CD4-positive, alpha-beta T cell treated with Interleukin-2 at 100 ng/mL for 4 hours (primary cell): ENCODE measurements around the gene OGFOD3.
"Not testable (repeated sequence)": the region's sequence is repeated elsewhere in the genome, so short reads cannot be mapped to it uniquely, and the experiment has no call there.

Experiments used
- DNase-seq: peaks from one replicate; pipeline ENCODE4 v3.0.0-alpha.2; 2020; ENCODE audit warnings: low spot score

The OGFOD3 gene

GRCh38 chr17:82386881-82387704 is 31.3 kb downstream of the OGFOD3 start:
- no peak for DNase-seq

- DNase-seq: no peak
Measured at GRCh38 chr17:82386255-82386831, 32.0 kb downstream of the OGFOD3 start.

GRCh38 chr17:82385559-82386254 is 32.7 kb downstream of the OGFOD3 start:
- no peak for DNase-seq

- no peak for DNase-seq
Measured at GRCh38 chr17:82384730-82385481, 33.5 kb downstream of the OGFOD3 start.

- no peak for DNase-seq
Measured at GRCh38 chr17:82384051-82384729, 34.2 kb downstream of the OGFOD3 start.

GRCh38 chr17:82383411-82383810 is 35.0 kb downstream of the OGFOD3 start:
- no peak for DNase-seq

- no peak for DNase-seq
Measured at GRCh38 chr17:82382933-82383255, 35.5 kb downstream of the OGFOD3 start.

GRCh38 chr17:82382220-82382932 is 36.0 kb downstream of the OGFOD3 start:
- DNase-seq: not testable (repeated sequence)

- not testable (repeated sequence) for DNase-seq
Measured at GRCh38 chr17:82381703-82382009, 36.7 kb downstream of the OGFOD3 start.

- no peak for DNase-seq
Measured at GRCh38 chr17:82380860-82381702, 37.3 kb downstream of the OGFOD3 start.

GRCh38 chr17:82378741-82379021 is 39.7 kb downstream of the OGFOD3 start:
- no peak for DNase-seq

GRCh38 chr17:82377924-82378740 is 40.3 kb downstream of the OGFOD3 start:
- no peak for DNase-seq

GRCh38 chr17:82377294-82377693 is 41.1 kb downstream of the OGFOD3 start:
- DNase-seq: not testable (repeated sequence)

GRCh38 chr17:82376042-82376730 is 42.2 kb downstream of the OGFOD3 start:
- no peak for DNase-seq

- no peak for DNase-seq
Measured at GRCh38 chr17:82375359-82376041, 42.9 kb downstream of the OGFOD3 start.

- DNase-seq: no peak
Measured at GRCh38 chr17:82374626-82375331, 43.6 kb downstream of the OGFOD3 start.

GRCh38 chr17:82373731-82374625 is 44.4 kb downstream of the OGFOD3 start:
- no peak for DNase-seq
